IMR-90 (cell line): Measurements from ENCODE around the gene ARHGEF10L. TPM values are rescaled to one million over a fixed set of nuclear protein-coding genes. Genes with fewer than 3 reads are reported as not detected.
A peak's percentile ranks its signal among the peaks of the same experiment; 100 is the strongest.

Source experiments
- ATAC-seq: fragments of 200-7000 bp; cut with Tn5 transposase; 2 replicates; pipeline ENCODE4 v1.9.1; 2020; ENCODE audit warnings: low read depth, mild to moderate bottlenecking, moderate library complexity
- BruUV-seq: library from RNA; stranded (reverse); fragments of 400-500 nt; replicated peaks from 2 replicates; lab custom pipeline; 2021; lab: Mats Ljungman, UMichigan
- CTCF ChIA-PET: fragments of 300-600 bp; formaldehyde crosslinking; extraction: SDS; loops from one replicate; lab custom pipeline; 2021; ENCODE audit warnings: antibody characterized with exemption; lab: Yijun Ruan, JAX
- POLR2A ChIA-PET: fragments of 300-600 bp; sonication (Branson Sonifier 250); formaldehyde crosslinking; loops from one replicate; lab custom pipeline; 2022; ENCODE audit warnings: antibody characterized with exemption; ENCODE audit not compliant: unreplicated experiment; lab: Charles Lee
- DNase-seq: peaks from one replicate; pipeline ENCODE4 v3.0.0; 2013
- H2AFZ ChIP-seq: replicated peaks from 2 replicates; pipeline ENCODE3; 2013; ENCODE audit warnings: low read length, mild to moderate bottlenecking; ENCODE audit not compliant: poor library complexity
- H2AK5ac ChIP-seq: 2 replicates; pipeline ENCODE4 v1.6.1; 2013; ENCODE audit warnings: low read depth, low read length, inconsistent platforms
- H2AK9ac ChIP-seq: replicated peaks from 2 replicates; pipeline ENCODE3; 2013; ENCODE audit warnings: mild to moderate bottlenecking, low read depth, low read length, moderate library complexity; ENCODE audit not compliant: poor library complexity
- H2BK120ac ChIP-seq: 2 replicates; pipeline ENCODE4 v1.6.1; 2013; ENCODE audit warnings: low read depth, low read length, inconsistent platforms
- H2BK15ac ChIP-seq: 3 replicates; pipeline ENCODE4 v1.6.1; 2013; ENCODE audit warnings: low read depth, low read length, inconsistent platforms
- H2BK20ac ChIP-seq: 2 replicates; pipeline ENCODE4 v1.6.1; 2013; ENCODE audit warnings: low read depth, mild to moderate bottlenecking, inconsistent platforms, low read length, moderate library complexity
- H2BK5ac ChIP-seq: 2 replicates; pipeline ENCODE4 v1.6.1; 2013; ENCODE audit warnings: mild to moderate bottlenecking, low read depth, low read length, inconsistent platforms; ENCODE audit not compliant: poor library complexity, severe bottlenecking
- H3K14ac ChIP-seq: replicated peaks from 2 replicates; pipeline ENCODE4 v1.6.1; 2013; ENCODE audit warnings: low read depth, low read length, inconsistent platforms
- H3K18ac ChIP-seq: 2 replicates; pipeline ENCODE4 v1.6.1; 2013; ENCODE audit warnings: low read depth, low read length, control low read depth
- H3K23ac ChIP-seq: 2 replicates; pipeline ENCODE4 v1.6.1; 2013; ENCODE audit warnings: low read depth, low read length, inconsistent platforms
- H3K27ac ChIP-seq: 2 replicates; pipeline ENCODE4 v1.5.1; 2013; ENCODE audit warnings: mild to moderate bottlenecking, control low read depth, low read length; ENCODE audit not compliant: insufficient read depth
- H3K27me3 ChIP-seq: 2 replicates; pipeline ENCODE4 v1.6.1; 2013; ENCODE audit warnings: low read length; ENCODE audit not compliant: control insufficient read depth, insufficient read depth
- H3K36me3 ChIP-seq: 2 replicates; pipeline ENCODE4 v1.6.1; 2013; ENCODE audit warnings: low read length, mixed read lengths; ENCODE audit not compliant: control insufficient read depth, insufficient read depth
- H3K4ac ChIP-seq: 2 replicates; pipeline ENCODE4 v1.6.1; 2013; ENCODE audit warnings: low read depth, low read length, inconsistent platforms
- H3K4me1 ChIP-seq: 2 replicates; pipeline ENCODE4 v1.6.1; 2013; ENCODE audit warnings: low read length, mixed read lengths; ENCODE audit not compliant: control insufficient read depth, insufficient read depth
- H3K4me2 ChIP-seq: 2 replicates; pipeline ENCODE4 v1.6.1; 2013; ENCODE audit warnings: low read depth, mild to moderate bottlenecking, control low read depth, low read length, moderate library complexity
- H3K4me3 ChIP-seq: 2 replicates; pipeline ENCODE4 v1.5.1; 2013; ENCODE audit warnings: low read depth, mild to moderate bottlenecking, control low read depth, low read length, moderate library complexity; ENCODE audit not compliant: insufficient read depth
- H3K56ac ChIP-seq: 2 replicates; pipeline ENCODE4 v1.6.1; 2013; ENCODE audit warnings: low read length, inconsistent platforms; ENCODE audit not compliant: insufficient read depth; ENCODE audit errors: extremely low read depth
- H3K79me1 ChIP-seq, 2 experiments: 2 replicates each; pipeline ENCODE4 v1.6.1; 2013; ENCODE audit warnings: low read length in 2 of 2, inconsistent platforms in 1 of 2, low read depth in 1 of 2
- H3K9ac ChIP-seq: 2 replicates; pipeline ENCODE4 v1.6.1; 2013; ENCODE audit warnings: low read depth, low read length, control low read depth
- H3K9me1 ChIP-seq: 2 replicates; pipeline ENCODE4 v1.6.1; 2013; ENCODE audit warnings: low read length, inconsistent platforms; ENCODE audit not compliant: insufficient read depth
- H3K9me3 ChIP-seq: 2 replicates; pipeline ENCODE4 v1.6.1; 2013; ENCODE audit warnings: low read length; ENCODE audit not compliant: control insufficient read depth, insufficient read depth
- H4K20me1 ChIP-seq: 2 replicates; pipeline ENCODE4 v1.6.1; 2013; ENCODE audit warnings: low read length, inconsistent platforms; ENCODE audit not compliant: insufficient read depth
- H4K5ac ChIP-seq: 2 replicates; pipeline ENCODE4 v1.6.1; 2013; ENCODE audit warnings: mild to moderate bottlenecking, low read depth, low read length, control low read depth
- H4K8ac ChIP-seq, 2 experiments: 2 replicates each; pipeline ENCODE4 v1.6.1; 2013; ENCODE audit warnings: low read depth in 2 of 2, low read length in 2 of 2, control low read depth in 1 of 2, inconsistent platforms in 1 of 2
- H4K91ac ChIP-seq: 2 replicates; pipeline ENCODE4 v1.6.1; 2013; ENCODE audit warnings: low read depth, low read length, inconsistent platforms; ENCODE audit not compliant: insufficient read depth
- BHLHE40 ChIP-seq: fragments of 150-350 bp; IDR thresholded peaks from 2 replicates; pipeline ENCODE4 v1.6.1; 2016; ENCODE audit warnings: mild to moderate bottlenecking, low read depth, low read length
- CEBPB ChIP-seq: IDR thresholded peaks from 2 replicates; pipeline ENCODE4 v1.6.1; 2012; ENCODE audit warnings: low read depth, low read length, improper control_type of control experiment
- CHD1 ChIP-seq: IDR thresholded peaks from 2 replicates; pipeline ENCODE4 v1.6.1; 2012; ENCODE audit warnings: low read depth, low read length, improper control_type of control experiment
- CTCF ChIP-seq: conservative IDR thresholded peaks from 2 replicates; pipeline ENCODE4 v1.5.1; 2012; ENCODE audit warnings: mild to moderate bottlenecking, low read depth, low read length, improper control_type of control experiment
- FOS ChIP-seq: fragments of 150-350 bp; IDR thresholded peaks from 2 replicates; pipeline ENCODE4 v1.6.1; 2016; ENCODE audit warnings: low read depth, low read length
- MAFK ChIP-seq: IDR thresholded peaks from 2 replicates; pipeline ENCODE4 v1.6.1; 2012; ENCODE audit warnings: low read depth, low read length, improper control_type of control experiment
- MAZ ChIP-seq: IDR thresholded peaks from 2 replicates; pipeline ENCODE4 v1.6.1; 2012; ENCODE audit warnings: low read depth, mild to moderate bottlenecking, low read length, improper control_type of control experiment, moderate library complexity, borderline replicate concordance
- MXI1 ChIP-seq: IDR thresholded peaks from 2 replicates; pipeline ENCODE4 v1.6.1; 2012; ENCODE audit warnings: low read depth, mild to moderate bottlenecking, low read length, moderate library complexity, borderline replicate concordance
- NFE2L2 ChIP-seq: fragments of 150-350 bp; IDR thresholded peaks from 2 replicates; pipeline ENCODE4 v1.6.1; 2016; ENCODE audit warnings: low read depth, mild to moderate bottlenecking, low read length
- POLR2A ChIP-seq: IDR thresholded peaks from 2 replicates; pipeline ENCODE4 v1.6.1; 2012; ENCODE audit warnings: mild to moderate bottlenecking, low read depth, low read length
- RAD21 ChIP-seq: IDR thresholded peaks from 2 replicates; pipeline ENCODE4 v1.6.1; 2012; ENCODE audit warnings: low read length, improper control_type of control experiment
- RCOR1 ChIP-seq: IDR thresholded peaks from 2 replicates; pipeline ENCODE4 v1.6.1; 2012; ENCODE audit warnings: mild to moderate bottlenecking, low read length, improper control_type of control experiment; ENCODE audit not compliant: insufficient replicate concordance
- RFX5 ChIP-seq: IDR thresholded peaks from 2 replicates; pipeline ENCODE4 v1.8.0; 2012; ENCODE audit warnings: low read depth, mild to moderate bottlenecking, low read length, moderate library complexity
- SMC3 ChIP-seq: fragments of 150-350 bp; IDR thresholded peaks from 2 replicates; pipeline ENCODE4 v1.6.1; 2016; ENCODE audit warnings: low read depth, mild to moderate bottlenecking, antibody characterized with exemption, low read length, moderate library complexity
- USF2 ChIP-seq: fragments of 150-350 bp; IDR thresholded peaks from 2 replicates; pipeline ENCODE4 v1.6.1; 2017; ENCODE audit warnings: mild to moderate bottlenecking, antibody characterized with exemption, low read length, low read depth
- WGBS, 2 experiments: methylation state at CpG; one replicate each; pipeline versions ENCODE4 v1.1.5 to v1.1.7; 2013; ENCODE audit warnings: missing lambda C conversion rate in 2 of 2; ENCODE audit not compliant: insufficient read length in 1 of 2; ENCODE audit errors: extremely low coverage in 2 of 2; 5-methylcytosine and 5-hydroxymethylcytosine counted together
- dilution Hi-C: fragments of 300-500 bp; cut with HindIII; formaldehyde crosslinking; loops from one replicate; pipeline ENCODE4 v1.14.3; 2018; ENCODE audit warnings: low sequenced_read_pairs; ENCODE audit not compliant: unreplicated experiment
- in situ Hi-C: fragments of 300-500 bp; cut with MboI; formaldehyde crosslinking; loops from 3 replicates; pipeline ENCODE4 v1.14.3; 2019; ENCODE audit warnings: low sequenced_read_pairs, inconsistent platforms, mixed read lengths
- intact Hi-C: fragments of 100-400 bp; cut with micrococcal nuclease; formaldehyde crosslinking; loops from 2 replicates; pipeline ENCODE4 v1.10.0; 2022
- polyA plus RNA-seq, 3 experiments: library from polyadenylated mRNA; depleted of rRNA; stranded (reverse); fragments of >200 nt; gene quantifications; 2 replicates each; pipeline ENCODE4 v1.2.3, GENCODE V29; 2012; ENCODE audit warnings: low replicate concordance in 1 of 3
- total RNA-seq: library from RNA; depleted of rRNA; stranded (reverse); fragments of >200 nt; gene quantifications from 2 replicates; pipeline ENCODE4 v1.2.3, GENCODE V29; 2012
- TF ChIP-seq, protein P1 (sequence below): fragments of 150-350 bp; IDR thresholded peaks from 2 replicates; pipeline ENCODE4 v1.6.1; 2016; ENCODE audit warnings: low read depth, mild to moderate bottlenecking, low read length, moderate library complexity, borderline replicate concordance

The ARHGEF10L gene
- total and polyA plus RNA-seq, 2 of the 4 experiments (the other 2 are of a cell fraction), result 4.8 to 12.4 TPM

DNA sequence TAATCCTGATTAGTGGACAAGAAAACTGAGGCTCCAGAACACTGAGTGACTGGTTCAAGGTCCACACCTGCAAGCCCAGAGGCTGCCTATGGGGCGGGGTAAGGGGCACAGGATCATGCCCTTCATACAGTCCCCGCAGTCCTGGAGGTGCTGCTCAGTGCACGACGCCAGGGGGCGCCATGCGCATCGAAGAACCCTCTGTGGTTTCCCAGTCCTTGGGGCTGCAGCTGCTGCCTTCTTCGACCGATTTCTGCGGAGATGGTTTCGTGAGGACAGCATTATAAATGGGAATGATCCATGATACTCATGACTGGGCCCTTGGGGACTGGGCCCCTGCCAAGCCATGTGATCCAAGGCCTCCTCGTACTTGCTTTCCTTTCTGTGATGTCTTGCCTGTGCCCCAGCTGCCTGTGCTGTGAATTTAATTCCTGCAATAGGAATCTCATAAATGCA lies 37.1 kb upstream of the ARHGEF10L start:
- Histone ChIP-seq H3K9ac (no peak overlapping the region), H2AK9ac (peak overlapping the region; percentile 80), H3K14ac (no peak overlapping the region), H3K4me2 (0 out of 2 replicates have a peak overlapping the region, but pooled peaks have one; percentile 23), H2BK120ac (no peak overlapping the region), H3K23ac (no peak overlapping the region), H4K20me1 (no peaks in the 10 kb centered on the region), H3K27ac (no peak overlapping the region), H4K8ac (no peak overlapping the region), H3K4me1 (no peaks in the 10 kb centered on the region), H2AFZ (peak overlapping the region; percentile 71), H2BK20ac (no peak overlapping the region), H3K9me1 (no peaks in the 10 kb centered on the region), H3K79me1 (no peaks in the 10 kb centered on the region), H3K36me3 (no peaks in the 10 kb centered on the region), H2BK15ac (no peak overlapping the region), H3K4ac (no peak overlapping the region), H4K5ac (no peak overlapping the region), H2AK5ac (no peak overlapping the region), H3K9me3 (no peaks in the 10 kb centered on the region), H3K27me3 (peaks cover 3% of the 10 kb centered on the region; the same call in 1 of the 2 replicates), H3K4me3 (no peak overlapping the region), H3K56ac (no peak overlapping the region), H4K91ac (no peak overlapping the region), H3K18ac (no peak overlapping the region), H2BK5ac (no peak overlapping the region)
- 0% methylated on average over 3 of the region's 12 CpGs; no CpG with 5 or more reads in 1 of the 2 experiments for WGBS, 2 experiments
- ChIA-PET POLR2A (no interaction called here), CTCF (interaction anchor here (0.7 to 4.2 kb wide), 11 partner anchors 9 to 110 kb away, joined by 3 to 53 read pairs (median 5); no protein-coding TSS in a partner anchor)
- dilution Hi-C loops (no loop called here), intact Hi-C loops (loop anchor here (1.0 to 5.0 kb wide), 2 partner anchors 85 to 104 kb away; no protein-coding TSS in a partner anchor), in situ Hi-C loops (loop anchor here (5.0 kb wide), 1 partner anchor 105 kb away; no protein-coding TSS in a partner anchor)
- DNase-seq (peak; percentile 85), ATAC-seq (peak; percentile 99)
- no TSS peak for BruUV-seq
- peak; percentile 39; the same call in 1 of the 2 replicates for TF ChIP-seq POLR2A
- no peak for TF ChIP-seq MXI1
- no peak for TF ChIP-seq NFE2L2
- no peak for TF ChIP-seq RCOR1
- no peak for TF ChIP-seq FOS
- peak; percentile 98 for TF ChIP-seq SMC3
- TF ChIP-seq USF2, result peak; percentile 38; the same call in 1 of the 2 replicates
- TF ChIP-seq, protein P1, sequence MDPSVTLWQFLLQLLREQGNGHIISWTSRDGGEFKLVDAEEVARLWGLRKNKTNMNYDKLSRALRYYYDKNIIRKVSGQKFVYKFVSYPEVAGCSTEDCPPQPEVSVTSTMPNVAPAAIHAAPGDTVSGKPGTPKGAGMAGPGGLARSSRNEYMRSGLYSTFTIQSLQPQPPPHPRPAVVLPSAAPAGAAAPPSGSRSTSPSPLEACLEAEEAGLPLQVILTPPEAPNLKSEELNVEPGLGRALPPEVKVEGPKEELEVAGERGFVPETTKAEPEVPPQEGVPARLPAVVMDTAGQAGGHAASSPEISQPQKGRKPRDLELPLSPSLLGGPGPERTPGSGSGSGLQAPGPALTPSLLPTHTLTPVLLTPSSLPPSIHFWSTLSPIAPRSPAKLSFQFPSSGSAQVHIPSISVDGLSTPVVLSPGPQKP, result no peak
- no peak for TF ChIP-seq CHD1
- TF ChIP-seq RFX5, result no peak
- no peak for TF ChIP-seq MAFK
- no peak for TF ChIP-seq BHLHE40
- no peak for TF ChIP-seq CEBPB
- TF ChIP-seq MAZ, result 0 out of 2 replicates have a peak, but pooled peaks have one; percentile 11
- peak; percentile 93 for TF ChIP-seq CTCF
- TF ChIP-seq RAD21, result peak; percentile 92
